ENCODE measurements around the gene SRGAP2B.
"Not testable (repeated sequence)": the region's sequence is repeated elsewhere in the genome, so short reads cannot be mapped to it uniquely, and the experiment has no call there.

SRGAP2B gene

DNA sequence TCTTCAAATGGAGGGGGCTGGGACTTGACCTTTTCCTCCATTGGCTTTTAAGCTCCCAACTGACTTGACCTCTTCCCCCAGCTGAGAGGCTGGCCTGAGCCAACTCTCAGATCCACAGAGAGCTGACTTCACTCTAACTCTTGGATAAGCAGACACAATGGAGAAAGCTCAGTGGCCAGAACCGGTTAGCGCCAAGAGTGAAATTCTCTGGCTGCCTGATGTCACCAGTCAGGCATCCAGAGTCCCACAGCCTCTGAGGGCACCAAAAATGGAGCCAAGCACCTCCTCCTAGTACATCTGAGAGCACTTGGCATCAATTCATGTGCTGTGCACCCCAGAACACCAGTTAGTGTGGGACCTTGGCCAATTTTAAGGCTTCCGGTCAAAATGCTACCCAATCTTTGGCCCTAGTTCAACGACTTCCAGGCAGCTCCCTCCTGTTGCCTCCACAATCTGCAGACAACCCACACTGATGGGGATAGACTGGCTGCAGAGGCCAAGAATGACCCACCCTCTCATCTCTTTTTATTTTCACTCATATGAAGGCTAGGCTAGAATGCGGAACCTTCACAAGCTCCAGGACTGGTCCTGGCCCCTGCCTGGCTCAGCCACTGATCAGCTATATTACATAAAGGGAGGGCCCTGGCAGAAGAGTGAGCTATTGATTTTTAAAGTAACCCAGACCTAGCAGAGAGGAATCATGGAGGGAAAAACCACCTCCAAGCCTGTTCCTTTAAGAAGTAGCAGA lies 200.5 kb downstream of the SRGAP2B start:
- not testable (repeated sequence) for DNase-seq (ENCODE audit: low spot score)

DNA sequence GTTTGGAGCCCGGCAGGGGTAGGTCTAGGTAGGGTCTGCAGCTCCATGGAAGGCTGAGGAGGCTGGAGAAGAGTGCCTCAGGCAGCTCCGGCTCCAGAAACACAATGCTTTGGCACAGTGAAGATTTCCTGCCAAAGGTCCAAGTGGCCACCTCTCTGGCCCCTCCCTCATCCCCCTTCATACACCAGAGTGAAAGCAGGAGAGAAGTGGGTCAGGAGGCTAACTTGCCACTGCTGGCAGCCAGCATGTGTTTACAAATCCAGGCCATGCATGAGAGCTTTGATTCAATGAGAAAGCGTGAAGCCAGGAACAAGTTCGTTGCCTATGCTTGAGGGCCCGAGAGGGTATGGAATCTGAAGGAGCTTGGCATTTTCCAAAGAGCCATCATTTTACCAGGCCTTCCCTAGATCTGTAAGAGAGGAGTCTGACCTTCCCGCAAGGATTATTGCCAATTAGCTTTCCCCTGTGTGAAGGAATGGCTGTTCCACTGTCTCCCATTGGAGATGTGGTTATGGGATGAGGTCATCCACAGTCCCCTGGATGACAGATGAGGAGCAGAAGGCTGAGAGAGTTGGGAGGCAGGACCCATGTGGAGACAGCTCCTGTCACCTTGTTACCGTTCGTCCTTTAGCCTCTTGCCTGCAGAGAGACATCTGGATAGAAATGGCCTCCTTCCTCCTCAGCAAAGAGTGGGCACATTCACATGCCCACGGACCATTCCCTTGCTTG lies 201.3 kb downstream of the SRGAP2B start:
- DNase-seq (ENCODE audit: low spot score), result not testable (repeated sequence)

DNA sequence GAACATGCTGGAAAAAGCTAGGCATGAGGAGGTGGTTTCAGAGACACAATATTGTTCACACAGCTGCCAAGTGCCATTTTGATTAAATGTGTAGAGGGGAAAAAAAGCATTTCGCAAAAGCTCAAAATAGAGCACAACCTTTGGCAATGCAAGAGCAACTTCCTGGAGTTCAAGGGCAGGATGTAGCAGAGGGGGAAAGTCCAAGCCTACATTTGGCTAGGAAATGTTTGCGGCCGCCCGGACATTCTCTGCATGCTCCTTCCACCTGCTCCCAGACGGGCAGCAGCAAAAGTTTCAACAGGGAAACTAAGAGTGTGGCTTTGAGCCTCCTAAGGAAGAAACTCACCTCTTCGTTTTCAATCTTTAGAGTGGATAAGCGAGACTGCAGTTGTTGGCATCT lies 202.1 kb downstream of the SRGAP2B start:
- not testable (repeated sequence) for DNase-seq (ENCODE audit: low spot score)

DNA sequence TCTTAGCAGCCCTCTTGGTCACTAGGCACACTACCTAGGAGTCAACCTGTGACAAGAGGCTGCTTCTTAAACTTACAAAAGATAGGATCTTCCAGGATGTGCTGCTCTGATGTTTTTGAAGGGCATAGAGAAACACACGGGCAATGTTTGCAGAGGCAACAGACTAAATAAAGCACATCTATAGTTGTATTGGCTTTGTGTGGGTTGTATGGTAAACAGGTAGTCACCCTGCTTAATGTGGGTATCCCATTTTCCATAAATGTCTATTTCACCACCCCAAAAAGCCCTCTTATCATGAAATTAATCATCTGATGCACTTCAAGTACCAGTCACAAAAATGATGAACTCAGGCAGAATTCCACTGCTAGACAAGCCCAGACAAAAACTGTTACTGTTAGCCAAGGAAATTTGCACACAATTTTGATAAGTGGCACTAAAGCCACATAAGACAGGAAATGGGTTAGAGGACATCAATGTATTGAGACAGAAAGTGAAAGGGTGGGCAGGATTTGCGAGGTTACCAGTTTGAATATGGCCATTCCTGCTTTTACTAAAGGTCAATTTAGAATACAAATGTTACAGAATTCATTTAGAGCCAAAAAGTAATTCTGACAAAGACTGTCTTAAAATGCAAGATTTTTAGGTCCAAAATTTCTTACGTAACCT lies 205.5 kb downstream of the SRGAP2B start:
- not testable (repeated sequence) for DNase-seq (ENCODE audit: low spot score)

DNA sequence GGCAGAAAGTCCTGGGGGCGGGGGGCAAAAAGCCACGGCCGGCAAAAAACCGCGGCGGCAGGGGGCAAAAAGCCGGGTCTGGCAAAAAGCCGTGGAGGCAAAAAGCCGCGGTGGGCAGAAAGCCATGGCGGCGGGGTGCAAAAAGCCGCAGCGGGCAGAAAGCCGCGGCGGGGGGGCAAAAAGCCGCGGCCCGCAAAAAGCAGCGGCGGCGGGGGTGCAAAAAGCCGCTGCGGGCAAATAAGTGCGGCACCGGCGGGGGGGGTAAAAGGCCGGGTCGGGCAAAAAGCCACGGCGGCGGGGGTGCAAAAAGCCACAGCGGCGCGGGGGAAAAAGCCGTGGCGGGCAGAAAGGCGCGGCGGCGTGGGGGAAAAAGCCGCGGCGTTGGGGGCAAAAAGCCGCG lies 212.1 kb downstream of the SRGAP2B start:
- not testable (repeated sequence) for DNase-seq (ENCODE audit: low spot score)

DNA sequence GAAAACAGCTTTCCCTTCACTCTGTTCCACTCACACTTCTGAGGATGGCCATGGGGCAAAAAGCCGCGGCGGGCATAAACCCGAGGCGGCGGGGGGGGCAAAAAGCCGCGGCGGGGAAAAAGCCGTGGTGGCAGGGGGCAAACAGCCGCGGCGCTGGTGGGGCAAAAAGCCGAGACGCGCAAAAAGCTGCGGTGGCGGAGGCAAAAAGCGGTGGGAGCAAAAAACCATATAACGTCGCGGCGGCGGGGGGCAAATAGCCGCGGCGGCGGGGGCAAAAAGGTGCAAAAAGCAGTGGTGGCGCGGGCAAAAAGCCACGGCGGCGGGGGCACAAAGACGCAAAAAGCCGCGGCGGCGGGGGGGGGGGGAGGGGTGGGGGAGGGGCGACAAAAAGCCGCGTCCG lies 212.8 kb downstream of the SRGAP2B start:
- DNase-seq (ENCODE audit: low spot score), result not testable (repeated sequence)

DNA sequence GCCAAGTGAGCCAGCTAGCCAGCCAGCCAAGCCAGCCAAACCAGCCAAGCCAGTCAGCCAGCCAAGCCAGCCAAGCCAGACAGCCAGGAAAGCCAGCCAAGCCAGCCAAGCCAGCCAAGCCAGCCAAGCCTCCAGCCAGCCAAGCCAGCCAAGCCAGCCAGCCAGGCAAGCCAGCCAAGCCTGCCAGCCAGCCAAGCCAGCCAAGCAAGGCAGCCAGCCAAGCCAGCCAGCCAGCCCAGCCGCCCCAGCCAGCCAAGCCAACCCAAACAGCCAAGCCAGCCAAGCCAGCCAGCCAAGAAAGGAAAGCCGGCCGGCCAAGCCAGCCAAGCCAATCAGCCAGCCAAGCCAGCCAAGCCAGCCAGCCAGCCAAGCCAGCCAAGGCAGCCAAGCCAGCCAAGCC lies 236.5 kb downstream of the SRGAP2B start:
- not testable (repeated sequence) for DNase-seq (ENCODE audit: low spot score)

Measured in RKO (cell line).